GM12878 (cell line): ENCODE data around the gene IER5L. TPM values are rescaled to one million over a fixed set of nuclear protein-coding genes. Genes with fewer than 3 reads are reported as not detected.

Experiments
- ATAC-seq: fragments of 200-7000 bp; cut with Tn5 transposase; 3 replicates; pipeline ENCODE4 v1.9.1; 2020; ENCODE audit warnings: mild to moderate bottlenecking, moderate library complexity
- BruUV-seq: library from RNA; stranded (reverse); fragments of 400-500 nt; replicated peaks from 2 replicates; lab custom pipeline; 2021; lab: Mats Ljungman, UMichigan
- CTCF ChIA-PET: fragments of 300-600 bp; sonication (Branson Sonifier 250); formaldehyde crosslinking; extraction: SDS; loops from one replicate; lab custom pipeline; 2021; ENCODE audit warnings: inconsistent platforms; lab: Yijun Ruan, JAX
- POLR2A ChIA-PET: fragments of 350-600 bp; formaldehyde crosslinking; extraction: SDS; loops from one replicate; lab custom pipeline; 2021; ENCODE audit warnings: inconsistent platforms; lab: Charles Lee
- RAD21 ChIA-PET: fragments of 300-600 bp; sonication (Branson Sonifier 250); formaldehyde crosslinking; loops from one replicate; lab custom pipeline; 2023; ENCODE audit warnings: antibody characterized with exemption; ENCODE audit not compliant: unreplicated experiment; lab: Charles Lee
- SMC1A ChIA-PET: fragments of 300-600 bp; sonication (Branson Sonifier 250); formaldehyde crosslinking; loops from one replicate; lab custom pipeline; 2023; ENCODE audit not compliant: unreplicated experiment, uncharacterized antibody; lab: Charles Lee
- DNase-seq: peaks from one replicate; pipeline ENCODE4 v3.0.0-alpha.2; 2011; ENCODE audit warnings: low read depth, low spot score
- FAIRE-seq: peaks from 3 replicates; lab custom pipeline; 2011; peaks lifted over from hg19 to GRCh38; lab: Jason Lieb, UNC
- H2AFZ ChIP-seq: 2 replicates; pipeline ENCODE4 v1.6.0; 2011; ENCODE audit warnings: low read depth, low read length, control low read depth; ENCODE audit not compliant: control insufficient read depth
- H3K27ac ChIP-seq: 2 replicates; pipeline ENCODE4 v1.5.1; 2011; ENCODE audit warnings: control low read depth; ENCODE audit not compliant: control insufficient read depth, insufficient read depth
- H3K27me3 ChIP-seq, 2 experiments: replicated peaks in 1 of 2; 2 replicates each; pipeline versions ENCODE4 v1.6.0 to v1.6.1; 2011; ENCODE audit warnings: low read length in 1 of 2; ENCODE audit not compliant: control insufficient read depth in 2 of 2, insufficient read depth in 2 of 2
- H3K36me3 ChIP-seq, 2 experiments: 2 replicates each; pipeline ENCODE4 v1.5.1; 2011; ENCODE audit warnings: low read length in 1 of 2; ENCODE audit not compliant: control insufficient read depth in 2 of 2, insufficient read depth in 2 of 2
- H3K4me1 ChIP-seq: 2 replicates; pipeline ENCODE4 v1.6.1; 2011; ENCODE audit warnings: mild to moderate bottlenecking, low read length, moderate library complexity, mixed read lengths; ENCODE audit not compliant: control insufficient read depth, insufficient read depth
- H3K4me2 ChIP-seq: 2 replicates; pipeline ENCODE4 v1.6.0; 2011; ENCODE audit warnings: control low read depth; ENCODE audit not compliant: control insufficient read depth, insufficient read depth
- H3K4me3 ChIP-seq: fragments of 200-600 bp; sonication (generic); 2 replicates; pipeline ENCODE4 v1.5.1; 2016
- H3K79me2 ChIP-seq: 2 replicates; pipeline ENCODE4 v1.6.0; 2011; ENCODE audit warnings: low read length; ENCODE audit not compliant: control insufficient read depth, insufficient read depth
- H3K9ac ChIP-seq: 2 replicates; pipeline ENCODE4 v1.8.0; 2011; ENCODE audit warnings: low read length, control low read depth, mixed read lengths; ENCODE audit not compliant: control insufficient read depth, insufficient read depth
- H3K9me3 ChIP-seq: replicated peaks from 3 replicates; pipeline ENCODE4 v1.5.1; 2011; ENCODE audit warnings: mild to moderate bottlenecking, low read length; ENCODE audit not compliant: control insufficient read depth, insufficient read depth
- H4K20me1 ChIP-seq: 2 replicates; pipeline ENCODE4 v1.6.0; 2011; ENCODE audit not compliant: control insufficient read depth, insufficient read depth
- CBX3 ChIP-seq: fragments of 200-600 bp; sonication (generic); IDR thresholded peaks from 2 replicates; pipeline ENCODE4 v1.6.1; 2016; ENCODE audit warnings: low read depth, borderline replicate concordance
- CTCF ChIP-seq, 3 experiments: IDR thresholded peaks in 2 of 3; conservative IDR thresholded peaks in 1 of 3; 2 replicates each; pipeline ENCODE4 v1.5.1; 2011; ENCODE audit warnings: low read depth in 3 of 3, low read length in 3 of 3, mild to moderate bottlenecking in 3 of 3, control low read depth in 2 of 3, moderate library complexity in 2 of 3, inconsistent platforms in 1 of 3, mixed read lengths in 1 of 3; ENCODE audit not compliant: control insufficient read depth in 2 of 3, insufficient read depth in 1 of 3; ENCODE audit errors: extremely low read depth in 1 of 3
- CUX1 ChIP-seq: IDR thresholded peaks from 2 replicates; pipeline ENCODE4 v1.6.1; 2012; ENCODE audit warnings: improper control_type of control experiment, low read depth, low read length; ENCODE audit not compliant: insufficient replicate concordance
- E2F4 ChIP-seq: IDR thresholded peaks from 2 replicates; pipeline ENCODE4 v1.6.1; 2012; ENCODE audit warnings: low read depth, low read length, improper control_type of control experiment
- MEF2B ChIP-seq: fragments of 450-650 bp; IDR thresholded peaks from 2 replicates; pipeline ENCODE4 v1.6.1; 2018; ENCODE audit warnings: mild to moderate bottlenecking, moderate library complexity; ENCODE audit not compliant: partially characterized antibody, poor library complexity, severe bottlenecking
- NFXL1 ChIP-seq: fragments of 450-650 bp; IDR thresholded peaks from 2 replicates; pipeline ENCODE4 v1.6.1; 2017; ENCODE audit warnings: antibody characterized with exemption, mild to moderate bottlenecking, borderline replicate concordance
- NKRF ChIP-seq: fragments of 450-650 bp; conservative IDR thresholded peaks from 2 replicates; pipeline ENCODE4 v1.6.1; 2017; ENCODE audit warnings: mild to moderate bottlenecking, moderate library complexity
- POLR2A ChIP-seq: IDR thresholded peaks from 2 replicates; pipeline ENCODE4 v1.6.1; 2011; ENCODE audit warnings: low read depth, mild to moderate bottlenecking, low read length
- SUZ12 ChIP-seq: fragments of 200-600 bp; sonication (generic); IDR thresholded peaks from one replicate; pipeline ENCODE4 v1.6.1; 2018; ENCODE audit warnings: antibody characterized with exemption, mild to moderate bottlenecking; ENCODE audit not compliant: unreplicated experiment
- WGBS: methylation state at CpG from one replicate; pipeline ENCODE4 v1.1.6; 2016; ENCODE audit warnings: low lambda C conversion rate; ENCODE audit not compliant: insufficient replicate concordance, insufficient coverage; ENCODE audit errors: missing lambda C conversion rate; 5-methylcytosine and 5-hydroxymethylcytosine counted together
- in situ Hi-C: fragments of 300-500 bp; cut with MboI; formaldehyde crosslinking; loops from 9 replicates; pipeline ENCODE4 v1.14.3; 2018; ENCODE audit warnings: mixed read lengths
- intact Hi-C: fragments of 100-400 bp; cut with micrococcal nuclease; formaldehyde crosslinking; loops from one replicate; pipeline ENCODE4 v1.14.2; 2022; ENCODE audit not compliant: unreplicated experiment
- polyA plus RNA-seq, 11 experiments: library from polyadenylated mRNA; depleted of rRNA in 4 of 11; unstranded in 6 of 11; stranded (reverse) in 5 of 11; fragments of >200 nt; fragmentation: Nextera tagmentation in 4 of 11; fragmentation: Illumina TruSeq in 1 of 11; extraction: Ambion mirVana in 4 of 11; extraction: Trizol in 1 of 11; gene quantifications; 1 replicate in 1 of 11; 2 replicates in 10 of 11; pipeline versions ENCODE4 v1.2.1 to v1.2.3, GENCODE V29; 2011 to 2016; ENCODE audit warnings: inconsistent platforms in 2 of 11, missing spikeins in 2 of 11, low read depth in 1 of 11
- total RNA-seq, 4 experiments: library from RNA; depleted of rRNA in 3 of 4; stranded (reverse); fragments of >200 nt in 3 of 4; fragmentation: Illumina TruSeq in 1 of 4; extraction: Trizol in 1 of 4; gene quantifications; 2 replicates each; pipeline versions ENCODE4 v1.2.1 to v1.2.3, GENCODE V29; 2013 to 2021

The IER5L gene
- total and polyA plus RNA-seq, 10 of the 15 experiments (the other 5 are each of a cell fraction or from before 2014, with no cell fraction given) = 0.04 to 1.4 (median 0.17) TPM

- no peak for TF ChIP-seq NKRF
- TF ChIP-seq CTCF (IDR thresholded peaks at IDR 0.05 in 2 of 3, conservative IDR thresholded peaks at IDR 0.05 in 1 of 3; ENCODE audit: control insufficient read depth in 2 of 3, extremely low read depth in 1 of 3, insufficient read depth in 1 of 3, low read depth in 3 of 3, low read length in 3 of 3) = peak in 2 of 3 experiments; percentile 3 to 25; a peak in 1 of 6 replicates
- TF ChIP-seq SUZ12 = no peak
- TF ChIP-seq NFXL1 = no peak
Measured at GRCh38 chr9:129182625-129183494, 4.8 kb upstream of the IER5L start (continued).

GRCh38 chr9:129182122-129182521 lies 4.1 kb upstream of the IER5L start:
- Histone ChIP-seq H3K4me1 (peaks cover 15% of the 10 kb centered on the region), H4K20me1 (no peaks in the 10 kb centered on the region), H2AFZ (no peak overlapping the region), H3K27ac (no peak overlapping the region), H3K27me3 (no peaks in the 10 kb centered on the region), H3K9ac (no peak overlapping the region), H3K36me3 (no peaks in the 10 kb centered on the region), H3K4me2 (no peak overlapping the region), H3K9me3 (no peaks in the 10 kb centered on the region; the same call in 2 of the 3 replicates), H3K4me3 (no peak overlapping the region), H3K79me2 (no peaks in the 10 kb centered on the region)
- FAIRE-seq (no peak), ATAC-seq (no peak), DNase-seq (no peak)
- ChIA-PET RAD21 (interaction anchor here (0.8 kb wide), 1 partner anchor 42 kb away, joined by 3 read pairs; no protein-coding TSS in a partner anchor), POLR2A (no interaction called here), CTCF (interaction anchor here (0.8 to 1.1 kb wide), 2 partner anchors 8 to 443 kb away, joined by 3 read pairs; no protein-coding TSS in a partner anchor), SMC1A (no interaction called here)
- intact Hi-C loops = no loop called here
- in situ Hi-C loops = no loop called here
- BruUV-seq = no TSS peak
- 66% methylated on average over 4 of the region's 4 CpGs for WGBS
- TF ChIP-seq CBX3 (no peak), MEF2B (no peak), E2F4 (no peak), CUX1 (no peak), POLR2A (no peak)
